Middle frontal gyrus (tissue), 1 donor: ENCODE results near the gene GRK6.
"Not testable (repeated sequence)": the region's sequence is repeated elsewhere in the genome, so short reads cannot be mapped to it uniquely, and the experiment has no call there.

ENCODE experiments used
- DNase-seq: peaks from one replicate; pipeline ENCODE4 v3.0.0-alpha.2; 2015; ENCODE audit warnings: low spot score; ENCODE audit errors: extremely low spot score

GRK6 gene

GRCh38 chr5:177397875-177398390, 28.5 kb upstream of the GRK6 start:
- DNase-seq, result no peak

- no peak for DNase-seq
These were observed 26.2 kb upstream of the GRK6 start, which contains the start of gene PFN3 for GRCh38 chr5:177399997-177400868. TSS of gene PFN3 (minus strand) at chr5:177400661. CDS start at chr5:177400576, 85 bp downstream.

GRCh38 chr5:177402271-177403043, 24.0 kb upstream of the GRK6 start:
- DNase-seq, result no peak

- DNase-seq, result no peak
These were observed 23.2 kb upstream of the GRK6 start for GRCh38 chr5:177403102-177403791.

- DNase-seq, result no peak
These were observed 22.5 kb upstream of the GRK6 start for GRCh38 chr5:177403792-177404640.

GRCh38 chr5:177404641-177405179, 21.8 kb upstream of the GRK6 start:
- DNase-seq, result no peak

- no peak for DNase-seq
These were observed 21.2 kb upstream of the GRK6 start for GRCh38 chr5:177405312-177405711.

- no peak for DNase-seq
These were observed 20.7 kb upstream of the GRK6 start for GRCh38 chr5:177405805-177406204.

GRCh38 chr5:177409043-177409801, 17.3 kb upstream of the GRK6 start, which contains the start of gene F12:
TSS of gene F12 (minus strand) at chr5:177409564. CDS start at chr5:177409527, 37 bp downstream.
- DNase-seq, result no peak

GRCh38 chr5:177410575-177410974, 15.9 kb upstream of the GRK6 start:
- no peak for DNase-seq

GRCh38 chr5:177412603-177413233, 13.8 kb upstream of the GRK6 start:
- no peak for DNase-seq

GRCh38 chr5:177414481-177414880, 12.0 kb upstream of the GRK6 start:
- no peak for DNase-seq

GRCh38 chr5:177417081-177417480, 9.4 kb upstream of the GRK6 start:
- DNase-seq, result not testable (repeated sequence)

GRCh38 chr5:177419046-177419445, 7.4 kb upstream of the GRK6 start:
- DNase-seq, result no peak

GRCh38 chr5:177420472-177420871, 6.0 kb upstream of the GRK6 start:
- not testable (repeated sequence) for DNase-seq

- no peak for DNase-seq
These were observed 5.2 kb upstream of the GRK6 start for GRCh38 chr5:177421062-177421798.

- DNase-seq, result no peak
These were observed 2.8 kb upstream of the GRK6 start for GRCh38 chr5:177423671-177424070.

- DNase-seq, result no peak
These were observed 1.2 kb upstream of the GRK6 start for GRCh38 chr5:177425196-177425800.
